PFSK-1 (cell line): ENCODE data around the gene BAZ1B.

Source experiments
- FOXP2 ChIP-seq: optimal IDR thresholded peaks from 2 replicates; pipeline ENCODE3; 2011; ENCODE audit warnings: borderline replicate concordance, control low read depth, inconsistent platforms; ENCODE audit not compliant: insufficient read depth; ENCODE audit errors: extremely low read length, extremely low read depth
- POLR2AphosphoS5 ChIP-seq: IDR thresholded peaks from 2 replicates; pipeline ENCODE4 v1.6.1; 2012; ENCODE audit warnings: low read depth, mild to moderate bottlenecking, control low read depth, low read length, moderate library complexity
- SIN3A ChIP-seq: IDR thresholded peaks from 2 replicates; pipeline ENCODE4 v1.6.1; 2012; ENCODE audit warnings: mild to moderate bottlenecking, low read length, moderate library complexity, borderline replicate concordance; ENCODE audit not compliant: insufficient read depth
- TAF1 ChIP-seq: IDR thresholded peaks from 2 replicates; pipeline ENCODE4 v1.6.1; 2012; ENCODE audit warnings: low read length, control low read depth, borderline replicate concordance; ENCODE audit not compliant: insufficient read depth
- TF ChIP-seq, protein P1 (sequence below), 2 experiments: IDR thresholded peaks; 2 replicates each; pipeline versions ENCODE4 v1.6.1 to v1.8.0; 2011 to 2012; ENCODE audit warnings: low read depth in 2 of 2, low read length in 2 of 2, control low read depth in 1 of 2, inconsistent platforms in 1 of 2, mild to moderate bottlenecking in 1 of 2, moderate library complexity in 1 of 2; ENCODE audit not compliant: insufficient read depth in 1 of 2

Gene BAZ1B

DNA sequence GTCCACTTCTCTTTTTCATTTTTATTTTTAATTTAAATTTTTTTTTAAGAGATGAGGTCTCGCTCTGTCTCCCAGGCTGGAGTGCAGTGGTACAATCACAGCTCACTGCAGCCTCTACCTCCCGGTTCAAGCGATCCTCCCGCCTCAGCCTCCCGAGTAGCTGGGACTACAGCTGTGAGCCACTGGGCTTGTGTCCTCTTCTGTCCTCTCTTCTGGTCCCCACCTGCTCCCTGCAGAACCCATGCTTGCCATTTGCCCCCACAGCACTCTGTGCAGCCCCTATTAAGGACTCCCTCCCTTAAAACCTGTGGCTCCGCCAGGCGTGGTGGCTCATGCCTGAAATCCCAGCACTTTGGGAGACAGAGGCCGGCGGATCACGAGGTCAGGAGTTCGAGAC lies 97.6 kb downstream of the BAZ1B start:
- no peak for TF ChIP-seq FOXP2
- TF ChIP-seq TAF1, result no peak
- TF ChIP-seq SIN3A, result no peak
- TF ChIP-seq, protein P1, sequence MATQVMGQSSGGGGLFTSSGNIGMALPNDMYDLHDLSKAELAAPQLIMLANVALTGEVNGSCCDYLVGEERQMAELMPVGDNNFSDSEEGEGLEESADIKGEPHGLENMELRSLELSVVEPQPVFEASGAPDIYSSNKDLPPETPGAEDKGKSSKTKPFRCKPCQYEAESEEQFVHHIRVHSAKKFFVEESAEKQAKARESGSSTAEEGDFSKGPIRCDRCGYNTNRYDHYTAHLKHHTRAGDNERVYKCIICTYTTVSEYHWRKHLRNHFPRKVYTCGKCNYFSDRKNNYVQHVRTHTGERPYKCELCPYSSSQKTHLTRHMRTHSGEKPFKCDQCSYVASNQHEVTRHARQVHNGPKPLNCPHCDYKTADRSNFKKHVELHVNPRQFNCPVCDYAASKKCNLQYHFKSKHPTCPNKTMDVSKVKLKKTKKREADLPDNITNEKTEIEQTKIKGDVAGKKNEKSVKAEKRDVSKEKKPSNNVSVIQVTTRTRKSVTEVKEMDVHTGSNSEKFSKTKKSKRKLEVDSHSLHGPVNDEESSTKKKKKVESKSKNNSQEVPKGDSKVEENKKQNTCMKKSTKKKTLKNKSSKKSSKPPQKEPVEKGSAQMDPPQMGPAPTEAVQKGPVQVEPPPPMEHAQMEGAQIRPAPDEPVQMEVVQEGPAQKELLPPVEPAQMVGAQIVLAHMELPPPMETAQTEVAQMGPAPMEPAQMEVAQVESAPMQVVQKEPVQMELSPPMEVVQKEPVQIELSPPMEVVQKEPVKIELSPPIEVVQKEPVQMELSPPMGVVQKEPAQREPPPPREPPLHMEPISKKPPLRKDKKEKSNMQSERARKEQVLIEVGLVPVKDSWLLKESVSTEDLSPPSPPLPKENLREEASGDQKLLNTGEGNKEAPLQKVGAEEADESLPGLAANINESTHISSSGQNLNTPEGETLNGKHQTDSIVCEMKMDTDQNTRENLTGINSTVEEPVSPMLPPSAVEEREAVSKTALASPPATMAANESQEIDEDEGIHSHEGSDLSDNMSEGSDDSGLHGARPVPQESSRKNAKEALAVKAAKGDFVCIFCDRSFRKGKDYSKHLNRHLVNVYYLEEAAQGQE (IDR thresholded peaks at IDR 0.05; ENCODE audit: insufficient read depth in 1 of 2, low read depth in 2 of 2, low read length in 2 of 2), result no peak
- TF ChIP-seq POLR2AphosphoS5, result no peak

GRCh38 chr7:73423519-73424488 lies 98.3 kb downstream of the BAZ1B start:
- no peak for TF ChIP-seq TAF1
- no peak for TF ChIP-seq POLR2AphosphoS5
- no peak for TF ChIP-seq SIN3A
- no peak for TF ChIP-seq FOXP2
- TF ChIP-seq, protein P1 (IDR thresholded peaks at IDR 0.05; ENCODE audit: insufficient read depth in 1 of 2, low read depth in 2 of 2, low read length in 2 of 2), result no peak

DNA sequence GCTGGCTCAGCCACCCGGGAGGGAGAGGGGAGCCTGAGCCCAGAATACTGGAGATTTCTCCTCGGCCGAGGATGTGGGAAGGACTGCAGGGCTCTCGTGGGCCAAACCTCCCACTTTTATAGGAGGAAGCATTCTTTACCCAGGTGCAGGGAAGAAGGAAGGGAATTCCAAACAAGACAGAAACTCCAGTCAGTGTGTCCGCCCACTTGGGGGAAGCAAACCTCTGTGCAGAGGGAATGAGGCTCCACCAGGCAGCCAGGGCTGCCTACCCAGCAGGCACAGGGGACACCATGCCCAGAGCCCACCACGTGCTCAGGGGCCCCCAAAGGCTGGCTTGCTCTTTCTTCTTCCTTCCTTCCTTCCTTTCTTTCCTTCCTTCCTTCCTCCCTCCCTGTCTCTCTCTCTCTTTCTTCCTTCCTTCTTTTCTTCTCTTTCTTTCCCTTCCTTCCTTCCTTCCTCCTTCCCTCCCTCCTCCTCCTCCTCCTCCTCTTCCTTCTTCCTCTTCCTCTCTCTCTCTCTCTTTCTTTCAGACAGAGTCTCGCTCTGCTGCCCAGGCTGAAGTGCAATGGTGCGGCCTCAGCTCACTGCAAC lies 103.9 kb downstream of the BAZ1B start:
- TF ChIP-seq TAF1 (no peak), POLR2AphosphoS5 (no peak), FOXP2 (no peak), SIN3A (no peak)
- TF ChIP-seq, protein P1 (IDR thresholded peaks at IDR 0.05; ENCODE audit: insufficient read depth in 1 of 2, low read depth in 2 of 2, low read length in 2 of 2), result no peak

DNA sequence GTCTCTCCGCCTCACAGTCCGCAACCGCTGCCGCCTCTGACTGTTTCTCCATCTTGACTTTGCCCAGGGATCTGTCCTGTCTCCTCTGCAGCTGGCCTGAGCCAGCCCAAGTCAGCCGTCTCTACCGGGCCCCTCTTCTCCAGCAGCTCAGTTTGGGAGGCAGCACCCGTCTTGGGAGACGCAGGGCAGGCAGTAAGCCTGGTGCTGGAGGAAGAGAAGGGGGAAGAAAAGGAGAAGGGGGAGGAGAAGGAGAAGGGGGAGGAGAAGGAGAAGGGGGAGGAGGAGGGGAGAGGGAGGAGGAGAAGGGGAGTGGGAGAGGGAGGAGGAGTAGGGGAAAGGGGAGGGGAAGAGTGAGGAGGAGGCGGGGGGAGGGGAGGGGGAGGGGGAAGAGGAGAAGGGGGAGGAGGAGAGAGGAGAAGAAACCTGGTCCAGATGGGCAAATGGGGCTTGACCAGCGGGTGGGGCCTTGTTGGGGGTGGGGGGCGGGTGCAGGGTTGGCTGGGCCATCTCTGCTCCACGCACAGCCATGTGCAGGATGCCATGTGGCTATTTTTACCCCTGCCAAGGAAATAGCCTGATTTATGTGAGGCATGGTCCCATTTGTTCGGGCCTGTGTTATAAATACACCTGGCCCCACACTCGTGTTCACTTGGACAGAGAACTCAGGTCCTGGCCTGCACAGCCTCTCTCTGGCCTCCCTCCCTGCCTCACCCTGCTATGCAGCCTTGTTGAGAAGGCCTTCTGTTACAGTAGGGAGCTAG lies 124.4 kb downstream of the BAZ1B start:
- TF ChIP-seq FOXP2, result no peak
- TF ChIP-seq, protein P1 (IDR thresholded peaks at IDR 0.05; ENCODE audit: insufficient read depth in 1 of 2, low read depth in 2 of 2, low read length in 2 of 2), result no peak
- no peak for TF ChIP-seq POLR2AphosphoS5
- TF ChIP-seq SIN3A, result no peak
- TF ChIP-seq TAF1, result no peak
